HG03521 (cell line): ENCODE measurements around the gene NMT1.
"Not testable (repeated sequence)": the region's sequence is repeated elsewhere in the genome, so short reads cannot be mapped to it uniquely, and the experiment has no call there.

ENCODE experiments used
- ATAC-seq: cut with Tn5 transposase; IDR thresholded peaks from one replicate; pipeline ENCODE4 v1.9.1; 2021; ENCODE audit warnings: mild to moderate bottlenecking, moderate library complexity; ENCODE audit not compliant: unreplicated experiment

NMT1 gene

DNA sequence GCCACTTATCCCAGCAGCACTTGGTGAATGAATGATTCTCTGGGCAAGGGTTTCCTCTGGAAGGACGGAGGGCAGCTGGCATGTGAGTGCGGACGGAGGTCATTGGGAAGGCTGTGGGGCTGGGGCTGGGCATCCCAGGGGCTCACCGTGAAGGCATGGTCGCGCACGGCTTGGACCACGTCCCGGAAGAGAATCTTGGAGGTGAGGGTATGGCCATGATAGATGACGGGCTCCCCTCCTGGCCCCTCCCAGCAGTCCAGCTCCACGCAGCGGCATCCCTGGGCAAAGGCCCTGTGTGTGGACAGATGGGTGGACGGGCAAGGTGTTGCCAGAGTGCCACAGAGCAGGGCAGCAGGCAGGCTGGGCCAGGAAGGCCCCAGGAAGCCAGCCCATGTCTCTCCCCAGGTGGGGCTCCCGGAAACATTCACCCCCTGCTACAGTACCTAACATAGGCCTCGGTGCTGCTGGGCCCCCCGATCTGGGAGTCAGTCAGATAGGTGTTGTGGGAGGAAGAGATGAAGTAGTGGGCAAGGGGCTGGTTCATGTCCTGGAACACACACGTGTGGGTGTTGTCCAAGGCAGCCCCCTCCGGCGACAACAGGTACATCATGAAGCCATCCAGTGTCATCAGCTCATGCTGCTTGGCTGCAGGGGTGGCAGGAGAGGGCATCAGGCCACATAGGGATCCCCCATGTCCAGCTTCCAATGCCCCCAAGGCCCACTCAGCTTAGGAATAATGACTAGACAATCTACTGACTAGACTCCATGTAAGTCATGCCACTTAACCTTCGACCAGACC is 56.9 kb downstream of the NMT1 start:
- no peak for ATAC-seq

DNA sequence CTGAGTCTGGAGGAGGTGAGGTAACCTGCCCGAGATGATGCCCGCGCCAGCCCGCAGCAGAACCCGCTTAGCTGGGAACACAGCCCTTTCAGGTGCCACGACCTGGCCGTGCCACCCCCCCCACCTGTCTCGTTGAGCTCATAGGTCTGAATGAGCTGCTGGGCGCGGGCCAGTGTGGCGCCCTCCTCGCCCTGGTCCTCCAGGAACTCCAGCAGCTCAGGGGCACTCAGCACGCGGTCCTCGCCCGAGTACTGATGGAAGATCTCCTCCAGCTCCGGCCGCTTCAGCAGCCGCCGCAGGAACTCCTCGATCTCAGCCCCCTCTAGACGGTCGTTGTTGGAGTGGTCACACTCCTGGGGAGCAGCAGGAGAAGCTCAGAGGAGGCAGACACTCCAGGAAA is 57.6 kb downstream of the NMT1 start:
- no peak for ATAC-seq

GRCh38 chr17:45119964-45120363 is 58.8 kb downstream of the NMT1 start:
- no peak for ATAC-seq

- ATAC-seq: no peak
Observed at GRCh38 chr17:45120558-45120957, 59.4 kb downstream of the NMT1 start.

DNA sequence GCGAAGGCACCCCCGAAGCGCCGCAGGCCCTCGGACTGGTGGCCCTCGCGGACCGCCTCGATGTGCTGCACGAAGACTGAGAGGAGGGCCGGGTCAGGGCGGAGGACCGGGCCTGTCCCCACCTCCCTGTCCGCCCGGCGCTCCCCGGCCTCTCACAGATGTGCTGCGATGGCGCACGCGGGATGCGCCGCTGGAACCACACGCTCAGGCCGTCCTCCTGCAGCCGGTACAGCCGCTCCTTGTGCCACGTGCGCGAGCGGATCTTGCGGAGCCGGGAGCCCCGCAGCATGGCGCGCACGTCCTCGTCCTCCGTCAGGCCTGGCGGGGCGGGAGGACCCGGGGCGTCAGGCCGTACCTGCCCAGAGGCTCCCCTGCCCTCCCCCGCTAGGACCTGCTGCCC is 59.9 kb downstream of the NMT1 start:
- ATAC-seq: no peak

DNA sequence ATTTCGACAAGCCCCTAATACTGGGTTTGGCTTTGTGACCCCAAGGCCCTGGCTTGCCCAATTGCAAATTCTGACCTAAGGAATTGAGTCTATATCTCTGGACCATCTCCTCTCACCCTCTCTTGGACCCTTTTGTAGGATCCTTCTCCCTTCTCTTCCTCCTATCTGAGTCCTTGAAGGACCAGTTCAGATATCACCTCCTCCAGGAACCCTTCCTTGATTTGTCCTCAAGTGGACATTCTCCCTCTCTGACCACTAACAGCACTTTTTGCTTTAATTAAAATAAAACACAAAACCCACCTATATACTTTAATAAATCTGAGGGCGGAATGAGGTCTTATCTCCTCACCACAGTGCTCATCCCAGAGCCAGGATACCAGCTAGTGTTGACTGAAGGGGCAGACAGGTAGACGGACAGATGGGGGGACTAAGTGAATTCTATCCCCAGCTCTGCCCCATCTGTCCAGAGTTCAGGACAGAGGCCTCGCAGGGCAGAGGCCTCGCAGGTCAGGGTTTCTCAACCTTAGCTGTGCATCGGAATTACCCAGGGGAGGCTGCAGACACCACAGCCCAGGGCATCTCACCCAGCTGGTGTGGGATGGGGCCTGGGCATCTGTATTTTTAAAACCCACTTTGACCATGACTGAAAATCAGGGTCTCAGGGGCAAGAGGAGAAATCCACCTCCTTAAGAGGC is 62.1 kb downstream of the NMT1 start:
- no peak for ATAC-seq

- no peak for ATAC-seq
Observed at GRCh38 chr17:45123930-45124796, 63.0 kb downstream of the NMT1 start.

GRCh38 chr17:45124797-45125122 is 63.6 kb downstream of the NMT1 start:
- not testable (repeated sequence) for ATAC-seq

DNA sequence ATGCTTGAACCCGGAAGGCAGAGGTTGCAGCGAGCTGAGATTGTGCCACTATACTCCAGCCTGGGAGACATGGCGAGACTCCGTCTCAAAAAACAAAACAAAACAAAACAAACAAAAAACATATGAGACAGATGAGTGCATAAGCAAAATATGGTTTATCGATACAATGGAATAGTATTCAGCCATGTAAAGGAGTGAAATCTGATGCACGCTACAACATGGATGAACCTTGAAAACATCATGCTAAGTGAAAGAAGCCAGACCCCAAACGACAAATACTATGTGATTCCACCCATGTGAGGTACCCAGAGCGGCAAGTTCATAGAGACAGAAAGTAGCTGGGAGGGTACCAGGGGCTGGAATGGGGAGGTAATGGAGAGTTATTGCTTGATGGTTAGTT is 64.4 kb downstream of the NMT1 start:
- no peak for ATAC-seq

DNA sequence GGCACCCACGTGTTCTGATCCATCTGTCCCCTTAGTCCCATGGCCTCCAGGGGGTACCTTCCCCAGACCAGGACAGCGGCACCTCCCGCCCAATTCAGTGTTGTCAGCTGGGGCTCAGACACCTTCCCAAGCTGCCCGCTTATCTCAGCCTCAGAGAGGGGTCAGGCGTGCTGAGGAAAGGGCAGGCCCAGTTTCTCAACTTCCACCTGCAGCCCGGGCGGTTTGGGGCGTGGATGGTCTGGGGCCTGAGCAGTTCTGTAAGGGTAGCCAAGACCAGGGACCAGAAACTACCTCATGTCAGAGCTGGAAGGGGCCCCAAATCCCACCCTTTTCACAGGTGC is 66.1 kb downstream of the NMT1 start:
- ATAC-seq: no peak

- no peak for ATAC-seq
Observed at GRCh38 chr17:45127548-45128300, 66.6 kb downstream of the NMT1 start.

DNA sequence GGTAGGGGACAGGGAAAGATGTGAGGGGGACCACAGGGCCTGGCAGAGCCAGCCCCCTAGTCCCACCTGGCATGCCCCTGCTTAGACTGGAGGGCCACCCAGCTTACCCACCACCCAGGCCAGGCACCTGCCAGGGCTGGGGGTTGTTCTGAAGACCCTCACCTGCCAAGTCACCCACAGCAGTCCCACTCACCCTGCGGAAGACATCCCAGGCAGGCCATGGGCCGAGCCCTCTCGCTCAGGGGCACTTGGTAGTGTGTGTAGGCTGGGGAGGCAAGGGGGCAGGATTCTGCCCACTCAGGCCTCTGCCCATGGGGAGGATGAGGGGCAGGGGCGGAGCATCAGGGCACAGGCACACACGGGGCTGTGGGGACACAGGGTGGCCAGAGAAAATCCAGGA is 67.2 kb downstream of the NMT1 start:
- no peak for ATAC-seq

DNA sequence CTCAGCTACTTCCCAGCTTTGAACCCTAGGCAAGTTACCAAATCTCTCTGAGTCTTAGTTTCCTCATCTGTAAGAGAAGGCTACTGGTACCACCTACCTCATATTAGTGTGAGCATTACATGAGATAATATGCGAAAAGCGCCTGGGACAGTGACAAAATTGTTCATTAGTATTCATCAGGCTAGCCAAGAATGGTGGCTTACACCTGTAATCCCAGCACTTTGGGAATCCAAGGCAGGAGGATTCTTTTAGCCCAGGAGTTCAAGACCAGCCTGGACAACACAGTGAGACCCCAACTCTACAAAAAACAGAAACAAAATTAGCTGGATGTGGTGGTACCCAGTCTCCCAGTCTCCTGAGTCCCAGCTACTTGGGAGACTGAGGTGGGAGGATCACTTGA is 67.9 kb downstream of the NMT1 start:
- ATAC-seq: no peak

DNA sequence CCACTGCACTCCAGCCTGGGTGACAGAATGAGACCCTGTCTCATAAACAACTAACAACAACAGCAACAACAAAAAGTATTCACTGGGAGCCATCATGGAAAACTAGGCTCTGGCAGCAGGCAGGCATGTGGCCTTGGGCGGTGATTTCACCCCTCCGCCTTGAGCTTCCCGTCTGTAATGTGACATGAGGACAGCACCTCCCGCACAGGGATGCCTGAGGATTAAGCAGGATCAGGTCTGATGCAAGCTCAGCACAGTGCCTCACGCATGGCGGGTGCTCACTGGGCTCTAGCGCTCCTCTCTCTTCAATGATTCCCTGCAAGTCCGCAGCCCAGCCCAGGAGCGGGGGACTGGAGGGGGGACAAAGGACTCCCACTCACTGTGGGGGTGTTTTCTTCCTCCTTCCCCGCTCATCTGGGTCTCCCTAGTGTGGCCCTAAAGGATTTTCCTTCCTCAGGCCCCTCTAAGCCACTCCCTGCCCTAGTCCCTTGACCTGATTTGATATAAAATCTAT is 68.4 kb downstream of the NMT1 start:
- no peak for ATAC-seq

DNA sequence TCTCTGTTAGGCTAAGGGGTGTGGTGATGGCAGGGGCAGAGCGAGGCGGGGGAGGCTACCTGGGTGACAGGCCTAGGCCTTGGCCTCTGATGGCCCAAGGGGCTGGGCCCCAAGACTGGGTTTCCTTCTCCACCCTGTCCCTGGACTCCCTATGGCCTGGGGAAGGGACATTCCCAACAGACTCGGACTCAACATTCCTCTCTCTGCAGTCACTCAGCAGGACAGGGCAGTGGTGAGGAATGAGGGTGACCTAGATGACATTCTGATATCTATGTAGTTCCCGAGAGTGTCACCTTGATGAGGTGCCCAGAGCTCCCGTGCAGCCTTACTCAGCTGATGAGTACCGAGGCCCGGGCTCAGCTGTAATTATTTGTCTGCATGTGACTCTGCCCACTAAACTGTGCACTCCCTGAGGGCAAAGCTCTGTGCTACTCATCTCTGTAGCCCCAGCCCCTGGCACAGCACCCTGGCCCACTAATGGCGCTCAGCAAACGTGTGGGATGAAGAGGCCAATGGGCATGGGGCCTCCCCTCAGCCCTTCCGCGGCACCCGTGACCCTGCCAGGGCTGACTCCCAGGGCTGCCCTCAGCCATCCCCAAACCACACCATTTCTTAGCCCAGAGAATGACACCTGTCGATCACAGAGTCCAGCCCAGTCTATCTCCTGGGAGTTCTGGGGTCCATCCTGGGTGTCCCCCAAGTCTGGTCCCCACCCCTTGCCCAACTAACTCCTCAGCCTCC is 69.0 kb downstream of the NMT1 start:
- ATAC-seq: no peak

DNA sequence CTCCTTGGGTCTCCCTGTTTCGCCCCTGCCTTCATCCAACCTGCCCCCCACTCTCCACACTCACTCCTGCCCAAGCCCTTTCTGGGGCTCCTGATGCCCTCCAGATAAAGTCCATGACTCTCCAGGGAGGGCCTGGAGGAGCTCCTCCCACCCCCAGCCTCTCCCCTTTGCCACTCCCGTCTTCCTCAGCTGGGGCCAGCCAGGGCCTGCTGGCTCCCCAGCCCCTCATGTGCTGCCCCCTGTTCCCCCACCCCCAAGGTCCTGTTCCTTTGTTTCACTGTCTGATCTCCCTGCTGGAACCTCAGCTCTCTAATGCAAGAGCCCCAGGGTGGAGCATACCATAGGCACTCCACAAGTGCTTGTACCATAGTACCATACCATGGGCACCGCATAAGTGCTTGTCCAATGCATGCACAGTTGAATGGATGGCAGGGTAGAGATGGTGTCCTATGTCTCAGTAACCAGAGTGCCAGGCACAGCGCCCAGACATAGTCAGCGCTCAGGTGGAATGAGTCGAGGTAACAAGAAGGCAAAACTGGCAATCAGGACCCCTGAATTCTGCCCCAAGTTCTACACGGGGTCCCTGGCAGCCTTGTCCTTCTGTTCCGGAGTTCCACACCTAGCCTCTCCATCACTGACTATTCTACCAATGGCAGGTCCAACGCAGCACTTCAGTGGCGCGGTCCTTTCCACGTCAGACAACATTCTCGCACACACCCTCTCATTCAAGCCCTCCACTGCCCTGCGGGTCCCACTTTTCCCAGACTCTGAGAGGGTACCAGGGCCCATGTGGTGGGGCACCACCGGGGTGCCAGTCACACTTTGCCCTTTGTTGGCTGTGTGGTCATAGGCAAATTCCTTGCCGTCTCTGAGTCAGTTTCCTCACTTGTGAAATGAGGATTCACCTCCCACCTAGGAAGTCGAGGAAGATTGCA is 69.8 kb downstream of the NMT1 start:
- ATAC-seq: no peak

- no peak for ATAC-seq
Observed at GRCh38 chr17:45131616-45132319, 70.7 kb downstream of the NMT1 start.

DNA sequence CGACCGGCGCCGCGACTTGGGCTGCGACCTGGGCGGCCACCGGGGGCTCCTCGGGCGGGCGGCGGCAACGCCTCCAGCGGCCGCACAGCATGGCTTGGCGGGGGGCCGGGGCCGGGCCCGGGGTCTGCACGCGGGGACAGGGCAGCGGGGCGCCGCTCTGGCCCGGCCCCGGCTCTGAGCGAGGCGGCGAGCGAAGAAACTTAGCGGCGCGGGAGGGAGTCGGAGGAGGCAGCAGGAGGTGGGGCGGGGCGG is 71.1 kb downstream of the NMT1 start, which contains the start of gene PLCD3:
TSS of gene PLCD3 (minus strand) at position 196 of the 252 bp plus-strand sequence. CDS start at position 91, 105 bp downstream.
- no peak for ATAC-seq
